Calu3 (cell line): ENCODE data around the gene PLA2G2C. TPM values are rescaled to one million over a fixed set of nuclear protein-coding genes. Genes with fewer than 3 reads are reported as not detected.
A peak's percentile ranks its signal among the peaks of the same experiment; 100 is the strongest.

Experiments
- BruUV-seq: library from RNA; stranded (reverse); fragments of 400-500 nt; replicated peaks from 2 replicates; lab custom pipeline; 2021; lab: Mats Ljungman, UMichigan
- CTCF ChIA-PET: fragments of 300-600 bp; sonication (Branson Sonifier 250); formaldehyde crosslinking; loops from one replicate; lab custom pipeline; 2022; ENCODE audit warnings: antibody characterized with exemption; lab: Charles Lee
- DNase-seq: peaks from one replicate; pipeline ENCODE4 v3.0.0; 2022
- H3K27ac Mint-ChIP-seq: one replicate; pipeline ENCODE4 v1.8.0; 2022; ENCODE audit warnings: mixed read lengths; ENCODE audit not compliant: unreplicated experiment
- H3K27me3 Mint-ChIP-seq: one replicate; pipeline ENCODE4 v1.8.0; 2022; ENCODE audit warnings: mixed read lengths; ENCODE audit not compliant: unreplicated experiment
- H3K36me3 Mint-ChIP-seq: one replicate; pipeline ENCODE4 v1.8.0; 2022; ENCODE audit warnings: mild to moderate bottlenecking, moderate library complexity, mixed read lengths; ENCODE audit not compliant: insufficient read depth, unreplicated experiment
- H3K4me1 Mint-ChIP-seq: one replicate; pipeline ENCODE4 v1.8.0; 2022; ENCODE audit warnings: mild to moderate bottlenecking, low read depth, mixed read lengths; ENCODE audit not compliant: unreplicated experiment
- H3K4me3 Mint-ChIP-seq: one replicate; pipeline ENCODE4 v1.8.0; 2022; ENCODE audit warnings: mild to moderate bottlenecking, low read depth, moderate library complexity, mixed read lengths; ENCODE audit not compliant: unreplicated experiment
- H3K9me3 Mint-ChIP-seq: one replicate; pipeline ENCODE4 v1.8.0; 2022; ENCODE audit warnings: low read depth, mixed read lengths; ENCODE audit not compliant: unreplicated experiment
- intact Hi-C: fragments of 100-400 bp; cut with micrococcal nuclease; formaldehyde crosslinking; loops from one replicate; pipeline ENCODE4 v1.10.0; 2022; ENCODE audit not compliant: unreplicated experiment
- total RNA-seq: library from RNA; stranded (reverse); gene quantifications from 2 replicates; pipeline ENCODE4 v1.2.3, GENCODE V29; 2022
- TF ChIP-seq, protein P1 (sequence below): fragments of 200-600 bp; IDR thresholded peaks from one replicate; pipeline ENCODE4 v1.8.0; 2022; ENCODE audit warnings: antibody characterized with exemption; ENCODE audit not compliant: unreplicated experiment

PLA2G2C gene
- total RNA-seq, 1 experiment from 2014 or later, result not detected

GRCh38 chr1:20198296-20198695, 12.0 kb upstream of the PLA2G2C start:
- H3K4me3 Mint-ChIP-seq, result no peak overlapping the region
- H3K27me3 Mint-ChIP-seq, result no peaks in the 10 kb centered on the region
- H3K4me1 Mint-ChIP-seq, result peaks cover 11% of the 10 kb centered on the region
- BruUV-seq, result no TSS peak
- CTCF ChIA-PET, result no interaction called here
- TF ChIP-seq, protein P1, sequence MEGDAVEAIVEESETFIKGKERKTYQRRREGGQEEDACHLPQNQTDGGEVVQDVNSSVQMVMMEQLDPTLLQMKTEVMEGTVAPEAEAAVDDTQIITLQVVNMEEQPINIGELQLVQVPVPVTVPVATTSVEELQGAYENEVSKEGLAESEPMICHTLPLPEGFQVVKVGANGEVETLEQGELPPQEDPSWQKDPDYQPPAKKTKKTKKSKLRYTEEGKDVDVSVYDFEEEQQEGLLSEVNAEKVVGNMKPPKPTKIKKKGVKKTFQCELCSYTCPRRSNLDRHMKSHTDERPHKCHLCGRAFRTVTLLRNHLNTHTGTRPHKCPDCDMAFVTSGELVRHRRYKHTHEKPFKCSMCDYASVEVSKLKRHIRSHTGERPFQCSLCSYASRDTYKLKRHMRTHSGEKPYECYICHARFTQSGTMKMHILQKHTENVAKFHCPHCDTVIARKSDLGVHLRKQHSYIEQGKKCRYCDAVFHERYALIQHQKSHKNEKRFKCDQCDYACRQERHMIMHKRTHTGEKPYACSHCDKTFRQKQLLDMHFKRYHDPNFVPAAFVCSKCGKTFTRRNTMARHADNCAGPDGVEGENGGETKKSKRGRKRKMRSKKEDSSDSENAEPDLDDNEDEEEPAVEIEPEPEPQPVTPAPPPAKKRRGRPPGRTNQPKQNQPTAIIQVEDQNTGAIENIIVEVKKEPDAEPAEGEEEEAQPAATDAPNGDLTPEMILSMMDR, result no peak
- H3K9me3 Mint-ChIP-seq, result no peaks in the 10 kb centered on the region
- no peaks in the 10 kb centered on the region for H3K36me3 Mint-ChIP-seq
- H3K27ac Mint-ChIP-seq, result no peak overlapping the region
- intact Hi-C loops, result no loop called here
- DNase-seq, result no peak

DNA sequence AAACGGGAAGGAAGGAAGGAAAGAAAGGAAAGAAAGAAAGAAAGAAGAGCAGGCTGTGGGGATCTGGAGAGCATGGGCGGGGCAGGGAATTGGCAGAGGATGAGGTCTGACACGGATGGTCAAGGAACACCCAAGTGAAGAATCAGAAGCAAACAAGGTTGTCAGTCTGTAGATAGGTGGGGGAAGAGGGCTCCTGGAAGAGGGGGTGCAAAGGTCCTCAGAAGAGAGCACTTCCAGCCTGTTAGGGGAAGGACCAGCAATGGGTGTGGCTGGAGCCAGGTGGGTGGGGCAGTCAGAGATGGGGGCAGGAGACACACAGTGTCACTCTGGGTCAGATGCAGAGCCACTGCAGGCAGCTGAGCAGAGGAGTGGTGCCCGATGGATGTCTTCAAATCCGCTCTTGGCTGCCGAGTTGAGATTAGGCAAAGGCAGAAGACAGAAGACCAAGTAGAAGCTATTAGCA, 11.0 kb upstream of the PLA2G2C start:
- BruUV-seq, result no TSS peak
- intact Hi-C loops, result no loop called here
- no peak for DNase-seq
- no peak overlapping the region for H3K27ac Mint-ChIP-seq
- TF ChIP-seq, protein P1, result no peak
- H3K27me3 Mint-ChIP-seq, result no peaks in the 10 kb centered on the region
- CTCF ChIA-PET, result no interaction called here
- H3K4me1 Mint-ChIP-seq, result peaks cover 11% of the 10 kb centered on the region
- no peaks in the 10 kb centered on the region for H3K9me3 Mint-ChIP-seq
- H3K4me3 Mint-ChIP-seq, result no peak overlapping the region
- H3K36me3 Mint-ChIP-seq, result no peaks in the 10 kb centered on the region

DNA sequence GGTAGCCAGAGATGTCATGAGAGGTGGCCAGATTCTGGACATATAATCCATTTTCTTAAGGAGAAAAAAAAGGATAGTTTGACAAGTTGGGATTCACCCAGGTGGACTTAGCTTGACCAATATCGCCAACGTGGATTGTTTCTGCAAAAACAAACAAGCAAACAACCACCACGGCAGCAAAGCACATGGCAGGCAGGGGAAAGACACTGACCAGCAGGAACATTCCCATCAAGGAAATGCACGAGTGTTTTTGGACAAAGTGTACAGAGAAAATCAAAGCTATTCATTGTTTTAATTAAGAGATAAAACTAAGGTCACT, 9.1 kb upstream of the PLA2G2C start:
- peaks cover 11% of the 10 kb centered on the region for H3K4me1 Mint-ChIP-seq
- TF ChIP-seq, protein P1, result no peak
- H3K27ac Mint-ChIP-seq, result no peak overlapping the region
- DNase-seq, result no peak
- intact Hi-C loops, result loop anchor here (1.0 kb wide), 1 partner anchor 94 kb away; no protein-coding TSS in a partner anchor
- CTCF ChIA-PET, result interaction anchor here (0.6 to 1.1 kb wide), 2 partner anchors 14 to 323 kb away, joined by 3 read pairs; no protein-coding TSS in a partner anchor
- H3K4me3 Mint-ChIP-seq, result no peak overlapping the region
- H3K9me3 Mint-ChIP-seq, result no peaks in the 10 kb centered on the region
- no TSS peak for BruUV-seq
- no peaks in the 10 kb centered on the region for H3K36me3 Mint-ChIP-seq
- no peaks in the 10 kb centered on the region for H3K27me3 Mint-ChIP-seq

- no peak overlapping the region for H3K27ac Mint-ChIP-seq
- H3K36me3 Mint-ChIP-seq, result no peaks in the 10 kb centered on the region
- H3K27me3 Mint-ChIP-seq, result no peaks in the 10 kb centered on the region
- TF ChIP-seq, protein P1, result peak; percentile 50
- intact Hi-C loops, result loop anchor here (1.0 kb wide), 1 partner anchor 94 kb away; no protein-coding TSS in a partner anchor
- H3K4me1 Mint-ChIP-seq, result peaks cover 11% of the 10 kb centered on the region
- peak; percentile 66 for DNase-seq
- no peak overlapping the region for H3K4me3 Mint-ChIP-seq
- no peaks in the 10 kb centered on the region for H3K9me3 Mint-ChIP-seq
- CTCF ChIA-PET, result interaction anchor here (0.6 kb wide), 1 partner anchor 41 kb away, joined by 5 read pairs; no protein-coding TSS in a partner anchor
- BruUV-seq, result no TSS peak
Observed at GRCh38 chr1:20194757-20195461, 8.6 kb upstream of the PLA2G2C start.
